Colon (tissue), 2 donors: ENCODE measurements around the gene EGFR.

Experiments
- FAIRE-seq: peaks from 2 replicates; lab custom pipeline; 2012; peaks lifted over from hg19 to GRCh38; lab: Jason Lieb, UNC
- donor health status: control.
- donor health status: control.

EGFR gene

GRCh38 chr7:55223023-55223422, 204.2 kb downstream of the EGFR start:
- FAIRE-seq: no peak

- no peak for FAIRE-seq
Observed at GRCh38 chr7:55224111-55224510, 205.3 kb downstream of the EGFR start.

GRCh38 chr7:55224810-55225209, 206.0 kb downstream of the EGFR start:
- no peak for FAIRE-seq

GRCh38 chr7:55230014-55230413, 211.2 kb downstream of the EGFR start:
- FAIRE-seq: no peak

GRCh38 chr7:55231736-55232280, 213.0 kb downstream of the EGFR start:
- FAIRE-seq: no peak

GRCh38 chr7:55233001-55233400, 214.2 kb downstream of the EGFR start:
- no peak for FAIRE-seq

GRCh38 chr7:55234408-55234807, 215.6 kb downstream of the EGFR start:
- FAIRE-seq: no peak

GRCh38 chr7:55235115-55235514, 216.3 kb downstream of the EGFR start:
- FAIRE-seq: no peak

GRCh38 chr7:55235801-55236200, 217.0 kb downstream of the EGFR start:
- FAIRE-seq: no peak

- FAIRE-seq: no peak
Observed at GRCh38 chr7:55236476-55236875, 217.7 kb downstream of the EGFR start.

GRCh38 chr7:55237156-55237893, 218.5 kb downstream of the EGFR start:
- no peak for FAIRE-seq

GRCh38 chr7:55239406-55239805, 220.6 kb downstream of the EGFR start:
- FAIRE-seq: no peak

- FAIRE-seq: no peak
Observed at GRCh38 chr7:55240418-55241142, 221.8 kb downstream of the EGFR start.

- no peak for FAIRE-seq
Observed at GRCh38 chr7:55241958-55242357, 223.1 kb downstream of the EGFR start.

- FAIRE-seq: no peak
Observed at GRCh38 chr7:55242613-55243012, 223.8 kb downstream of the EGFR start.

GRCh38 chr7:55244006-55244745, 225.4 kb downstream of the EGFR start:
- FAIRE-seq: no peak

GRCh38 chr7:55245271-55245723, 226.5 kb downstream of the EGFR start:
- no peak for FAIRE-seq

GRCh38 chr7:55246171-55246570, 227.4 kb downstream of the EGFR start:
- no peak for FAIRE-seq

GRCh38 chr7:55247428-55247827, 228.6 kb downstream of the EGFR start:
- no peak for FAIRE-seq

- no peak for FAIRE-seq
Observed at GRCh38 chr7:55248526-55248925, 229.7 kb downstream of the EGFR start.

- no peak for FAIRE-seq
Observed at GRCh38 chr7:55249332-55249731, 230.5 kb downstream of the EGFR start.

GRCh38 chr7:55250313-55250712, 231.5 kb downstream of the EGFR start:
- FAIRE-seq: no peak

- no peak for FAIRE-seq
Observed at GRCh38 chr7:55251313-55251712, 232.5 kb downstream of the EGFR start.
